Activated naive CD8-positive, alpha-beta T cell treated with anti-CD3 and anti-CD28 coated beads, Interleukin-2, amount 10 ng/mL, durations not matched to agents 7 days and 5 days (primary cell): ENCODE measurements around the gene HNRNPF. TPM values are rescaled to one million over a fixed set of nuclear protein-coding genes. Genes with fewer than 3 reads are reported as not detected.
A peak's percentile ranks its signal among the peaks of the same experiment; 100 is the strongest.

Experiments
- ATAC-seq: fragments of 150-1000 bp; cut with Tn5 transposase; one replicate; pipeline ENCODE4 v1.10.0; 2021; ENCODE audit warnings: low read depth, moderate library complexity
- POLR2A ChIA-PET: fragments of 350-600 bp; sonication (Branson Sonifier 250); formaldehyde crosslinking; loops from one replicate; lab custom pipeline; 2021; ENCODE audit warnings: antibody characterized with exemption; lab: Charles Lee
- DNase-seq: peaks from one replicate; pipeline ENCODE4 v3.0.0; 2021
- H3K27ac Mint-ChIP-seq: one replicate; pipeline ENCODE4 v1.8.0; 2022; ENCODE audit warnings: mild to moderate bottlenecking, mixed read lengths
- H3K27me3 Mint-ChIP-seq: one replicate; pipeline ENCODE4 v1.8.0; 2022; ENCODE audit warnings: mild to moderate bottlenecking, moderate library complexity, mixed read lengths
- H3K36me3 Mint-ChIP-seq: one replicate; pipeline ENCODE4 v1.8.0; 2021; ENCODE audit warnings: mild to moderate bottlenecking, mixed read lengths
- H3K4me1 Mint-ChIP-seq: one replicate; pipeline ENCODE4 v1.8.0; 2021; ENCODE audit warnings: mixed read lengths
- H3K4me3 Mint-ChIP-seq: one replicate; pipeline ENCODE4 v1.8.0; 2022; ENCODE audit warnings: mild to moderate bottlenecking, moderate library complexity, mixed read lengths
- H3K9me3 Mint-ChIP-seq: one replicate; pipeline ENCODE4 v1.8.0; 2021; ENCODE audit warnings: mixed read lengths
- total RNA-seq, 2 experiments: library from RNA; stranded (reverse); gene quantifications; one replicate each; pipeline ENCODE4 v1.2.3, GENCODE V29; 2021

Gene HNRNPF
- total RNA-seq, 2 experiments from 2014 or later, result 347 to 351 TPM

- POLR2A ChIA-PET, result no interaction called here
- Mint-ChIP-seq H3K9me3 (no peaks in the 10 kb centered on the region), H3K27me3 (no peaks in the 10 kb centered on the region), H3K27ac (peak overlapping the region; percentile 2), H3K4me3 (peak overlapping the region; percentile 56), H3K4me1 (peaks cover 22% of the 10 kb centered on the region), H3K36me3 (peaks cover 3% of the 10 kb centered on the region)
- ATAC-seq (no peak), DNase-seq (no peak)
Observed at GRCh38 chr10:43360086-43360485, 48.9 kb downstream of the HNRNPF start.

- Mint-ChIP-seq H3K4me3 (no peak overlapping the region), H3K9me3 (no peaks in the 10 kb centered on the region), H3K27me3 (peaks cover 11% of the 10 kb centered on the region), H3K27ac (peak overlapping the region; percentile 17), H3K4me1 (peaks cover 11% of the 10 kb centered on the region), H3K36me3 (no peaks in the 10 kb centered on the region)
- DNase-seq, result no peak
- POLR2A ChIA-PET, result interaction anchor here (0.6 to 0.7 kb wide), 2 partner anchors 25 to 68 kb away, joined by 5 to 7 read pairs; no protein-coding TSS in a partner anchor
- no peak for ATAC-seq
Observed at GRCh38 chr10:43355749-43356371, 53.1 kb downstream of the HNRNPF start.

- no peak for ATAC-seq
- H3K27ac Mint-ChIP-seq, result no peak overlapping the region
- H3K4me1 Mint-ChIP-seq, result peaks cover 13% of the 10 kb centered on the region
- no peaks in the 10 kb centered on the region for H3K36me3 Mint-ChIP-seq
- DNase-seq, result no peak
- H3K27me3 Mint-ChIP-seq, result peaks cover 20% of the 10 kb centered on the region
- POLR2A ChIA-PET, result interaction anchor here (0.7 kb wide), 1 partner anchor 67 kb away, joined by 7 read pairs; no protein-coding TSS in a partner anchor
- H3K9me3 Mint-ChIP-seq, result no peaks in the 10 kb centered on the region
- H3K4me3 Mint-ChIP-seq, result no peak overlapping the region
Observed at GRCh38 chr10:43354879-43355380, 54.1 kb downstream of the HNRNPF start.

- Mint-ChIP-seq H3K9me3 (no peaks in the 10 kb centered on the region), H3K27ac (no peak overlapping the region), H3K4me1 (peaks cover 12% of the 10 kb centered on the region), H3K27me3 (peaks cover 22% of the 10 kb centered on the region), H3K36me3 (no peaks in the 10 kb centered on the region), H3K4me3 (no peak overlapping the region)
- DNase-seq (no peak), ATAC-seq (no peak)
- POLR2A ChIA-PET, result no interaction called here
Observed at GRCh38 chr10:43354330-43354635, 54.7 kb downstream of the HNRNPF start.

GRCh38 chr10:43353495-43354329, 55.3 kb downstream of the HNRNPF start:
- DNase-seq (no peak), ATAC-seq (no peak)
- H3K27me3 Mint-ChIP-seq, result peaks cover 24% of the 10 kb centered on the region
- no peak overlapping the region for H3K27ac Mint-ChIP-seq
- H3K4me3 Mint-ChIP-seq, result no peak overlapping the region
- H3K36me3 Mint-ChIP-seq, result peaks cover under 1% of the 10 kb centered on the region
- H3K9me3 Mint-ChIP-seq, result no peaks in the 10 kb centered on the region
- H3K4me1 Mint-ChIP-seq, result peaks cover 15% of the 10 kb centered on the region
- POLR2A ChIA-PET, result interaction anchor here (0.5 kb wide), 1 partner anchor 28 kb away, joined by 3 read pairs; no protein-coding TSS in a partner anchor

- Mint-ChIP-seq H3K4me3 (no peak overlapping the region), H3K27ac (no peak overlapping the region), H3K27me3 (peaks cover 28% of the 10 kb centered on the region), H3K36me3 (peaks cover 2% of the 10 kb centered on the region), H3K9me3 (no peaks in the 10 kb centered on the region), H3K4me1 (peaks cover 23% of the 10 kb centered on the region)
- ATAC-seq, result no peak
- DNase-seq, result no peak
- POLR2A ChIA-PET, result interaction anchor here (0.5 kb wide), 1 partner anchor 29 kb away, joined by 3 read pairs; no protein-coding TSS in a partner anchor
Observed at GRCh38 chr10:43352951-43353350, 56.0 kb downstream of the HNRNPF start.

- POLR2A ChIA-PET, result interaction anchor here (0.6 kb wide), 2 partner anchors 53 to 230 kb away, joined by 3 to 4 read pairs; no protein-coding TSS in a partner anchor
- Mint-ChIP-seq H3K36me3 (peaks cover 2% of the 10 kb centered on the region), H3K27me3 (peaks cover 28% of the 10 kb centered on the region), H3K4me3 (no peak overlapping the region), H3K4me1 (peaks cover 23% of the 10 kb centered on the region), H3K9me3 (no peaks in the 10 kb centered on the region), H3K27ac (no peak overlapping the region)
- no peak for ATAC-seq
- DNase-seq, result no peak
Observed at GRCh38 chr10:43351301-43351700, 57.7 kb downstream of the HNRNPF start.

- H3K4me3 Mint-ChIP-seq, result peak overlapping the region; percentile 49
Observed at GRCh38 chr10:43350686-43351085, 58.3 kb downstream of the HNRNPF start.

GRCh38 chr10:43350156-43350555, 58.8 kb downstream of the HNRNPF start:
- peaks cover 19% of the 10 kb centered on the region for H3K4me1 Mint-ChIP-seq
- no peak overlapping the region for H3K4me3 Mint-ChIP-seq
- POLR2A ChIA-PET, result interaction anchor here (2.8 kb wide), 1 partner anchor 57 kb away, joined by 20 read pairs; no protein-coding TSS in a partner anchor
- no peak for ATAC-seq
- no peaks in the 10 kb centered on the region for H3K9me3 Mint-ChIP-seq
- peaks cover 2% of the 10 kb centered on the region for H3K36me3 Mint-ChIP-seq
- no peak for DNase-seq
- H3K27ac Mint-ChIP-seq, result no peak overlapping the region
- peaks cover 28% of the 10 kb centered on the region for H3K27me3 Mint-ChIP-seq

More at GRCh38 chr10:43350686-43351085, 58.3 kb downstream of the HNRNPF start:
- no peak for DNase-seq
- no peak for ATAC-seq
- no peak overlapping the region for H3K27ac Mint-ChIP-seq
- POLR2A ChIA-PET, result interaction anchor here (0.6 kb wide), 1 partner anchor 53 kb away, joined by 3 read pairs; no protein-coding TSS in a partner anchor
- peaks cover 2% of the 10 kb centered on the region for H3K36me3 Mint-ChIP-seq
- no peaks in the 10 kb centered on the region for H3K9me3 Mint-ChIP-seq
- peaks cover 28% of the 10 kb centered on the region for H3K27me3 Mint-ChIP-seq
- H3K4me1 Mint-ChIP-seq, result peaks cover 19% of the 10 kb centered on the region

GRCh38 chr10:43348511-43349312, 60.3 kb downstream of the HNRNPF start:
- Mint-ChIP-seq H3K4me1 (peaks cover 30% of the 10 kb centered on the region), H3K9me3 (no peaks in the 10 kb centered on the region), H3K27ac (peak overlapping the region; percentile 69), H3K4me3 (peak overlapping the region; percentile 22), H3K27me3 (peaks cover 26% of the 10 kb centered on the region), H3K36me3 (peaks cover 2% of the 10 kb centered on the region)
- peak; percentile 85 for DNase-seq
- POLR2A ChIA-PET, result interaction anchor here (1.1 to 2.8 kb wide), 4 partner anchors 16 to 82 kb away, joined by 3 to 20 read pairs (median 3); no protein-coding TSS in a partner anchor
- ATAC-seq, result peak; percentile 99

GRCh38 chr10:43347997-43348396, 61.0 kb downstream of the HNRNPF start:
- POLR2A ChIA-PET, result interaction anchor here (1.1 to 2.8 kb wide), 3 partner anchors 15 to 61 kb away, joined by 3 to 20 read pairs (median 3); no protein-coding TSS in a partner anchor
- no peak overlapping the region for H3K4me3 Mint-ChIP-seq
- no peaks in the 10 kb centered on the region for H3K9me3 Mint-ChIP-seq
- peak; percentile 30 for ATAC-seq
- no peak for DNase-seq
- peaks cover 22% of the 10 kb centered on the region for H3K27me3 Mint-ChIP-seq
- peak overlapping the region; percentile 69 for H3K27ac Mint-ChIP-seq
- peaks cover 2% of the 10 kb centered on the region for H3K36me3 Mint-ChIP-seq
- H3K4me1 Mint-ChIP-seq, result peaks cover 30% of the 10 kb centered on the region

- peak overlapping the region; percentile 24 for H3K27ac Mint-ChIP-seq
- H3K36me3 Mint-ChIP-seq, result peaks cover 2% of the 10 kb centered on the region
- peaks cover 9% of the 10 kb centered on the region for H3K27me3 Mint-ChIP-seq
- no peak overlapping the region for H3K4me3 Mint-ChIP-seq
- no peak for ATAC-seq
- POLR2A ChIA-PET, result interaction anchor here (0.9 to 1.4 kb wide), 2 partner anchors 49 to 65 kb away, joined by 3 to 5 read pairs; partner anchors contain the start of gene HNRNPF
- no peaks in the 10 kb centered on the region for H3K9me3 Mint-ChIP-seq
- peaks cover 27% of the 10 kb centered on the region for H3K4me1 Mint-ChIP-seq
- DNase-seq, result no peak
Observed at GRCh38 chr10:43344051-43344450, 64.9 kb downstream of the HNRNPF start.
